Neural cell (in vitro differentiated cells): ENCODE measurements around the gene TTC39C. TPM values are rescaled to one million over a fixed set of nuclear protein-coding genes. Genes with fewer than 3 reads are reported as not detected.

ENCODE experiments used
- H2AFZ ChIP-seq: fragments of 200-600, 300-800 bp; sonication (generic), shearing (Covaris generic); 2 replicates; pipeline ENCODE4 v1.6.0; 2014; ENCODE audit warnings: low read depth, mild to moderate bottlenecking, antibody characterized with exemption, low read length, moderate library complexity
- H3F3A ChIP-seq: fragments of 200-600 bp; shearing (Covaris generic); 2 replicates; pipeline ENCODE4 v1.6.1; 2016; ENCODE audit warnings: mild to moderate bottlenecking, moderate library complexity, mixed read lengths, antibody characterized with exemption, low read length; ENCODE audit not compliant: insufficient read depth, poor library complexity, severe bottlenecking
- H3K27ac ChIP-seq: fragments of 200-600, 300-800 bp; sonication (generic), shearing (Covaris generic); 2 replicates; pipeline ENCODE4 v1.5.1; 2014; ENCODE audit warnings: mild to moderate bottlenecking, low read length, moderate library complexity
- H3K27me3 ChIP-seq: fragments of 300-800, 200-600 bp; sonication (generic), shearing (Covaris generic); 2 replicates; pipeline ENCODE4 v1.6.0; 2014; ENCODE audit warnings: mild to moderate bottlenecking, low read depth, low read length, moderate library complexity; ENCODE audit not compliant: insufficient read depth
- H3K36me3 ChIP-seq: fragments of 300-800, 200-600 bp; sonication (generic), shearing (Covaris generic); 2 replicates; pipeline ENCODE4 v1.5.1; 2014; ENCODE audit warnings: mild to moderate bottlenecking, antibody characterized with exemption, low read length, moderate library complexity; ENCODE audit not compliant: insufficient read depth
- H3K4me2 ChIP-seq: fragments of 300-800, 200-600 bp; sonication (generic), shearing (Covaris generic); 2 replicates; pipeline ENCODE4 v1.6.0; 2014; ENCODE audit warnings: mild to moderate bottlenecking, low read length
- H3K4me3 ChIP-seq: fragments of 300-800, 200-600 bp; sonication (generic), shearing (Covaris generic); 2 replicates; pipeline ENCODE4 v1.5.1; 2014; ENCODE audit warnings: mild to moderate bottlenecking, low read length, moderate library complexity
- H3K79me2 ChIP-seq: fragments of 200-600 bp; shearing (Covaris generic); replicated peaks from 2 replicates; pipeline ENCODE4 v1.6.0; 2014; ENCODE audit warnings: mild to moderate bottlenecking, low read length, moderate library complexity; ENCODE audit not compliant: insufficient read depth
- H3K9ac ChIP-seq: fragments of 300-800, 200-600 bp; sonication (generic), shearing (Covaris generic); 2 replicates; pipeline ENCODE4 v1.6.1; 2016; ENCODE audit warnings: mild to moderate bottlenecking, low read length, mixed read lengths
- H3K9me2 ChIP-seq: fragments of 200-600 bp; shearing (Covaris generic); 2 replicates; pipeline ENCODE4 v1.6.1; 2016; ENCODE audit warnings: mild to moderate bottlenecking, low read length, mixed read lengths; ENCODE audit not compliant: insufficient read depth
- H3K9me3 ChIP-seq: fragments of 200-600, 300-800 bp; sonication (generic), shearing (Covaris generic); 2 replicates; pipeline ENCODE4 v1.6.1; 2016; ENCODE audit warnings: mild to moderate bottlenecking, mixed run types, low read length, moderate library complexity, mixed read lengths
- H4K20me1 ChIP-seq: fragments of 200-600 bp; shearing (Covaris generic); 2 replicates; pipeline ENCODE4 v1.6.1; 2016; ENCODE audit warnings: mild to moderate bottlenecking, mixed run types; ENCODE audit not compliant: insufficient read depth
- EP300 ChIP-seq: fragments of 450-650 bp; conservative IDR thresholded peaks from 2 replicates; pipeline ENCODE4 v1.6.1; 2014; ENCODE audit warnings: antibody characterized with exemption, mild to moderate bottlenecking, moderate library complexity; ENCODE audit not compliant: poor library complexity, severe bottlenecking
- EZH2 ChIP-seq: fragments of 200-600, 300-800 bp; shearing (Covaris generic), sonication (generic); IDR thresholded peaks from 2 replicates; pipeline ENCODE4 v1.6.1; 2014; ENCODE audit warnings: antibody characterized with exemption, low read length, borderline replicate concordance, mild to moderate bottlenecking; ENCODE audit not compliant: insufficient read depth, poor library complexity, severe bottlenecking
- MXI1 ChIP-seq: fragments of 450-650 bp; conservative IDR thresholded peaks from 2 replicates; pipeline ENCODE4 v1.6.1; 2014; ENCODE audit warnings: antibody characterized with exemption, mild to moderate bottlenecking; ENCODE audit not compliant: poor library complexity, severe bottlenecking
- POLR2AphosphoS5 ChIP-seq: IDR thresholded peaks from 2 replicates; pipeline ENCODE4 v1.6.1; 2012
- RAD21 ChIP-seq: fragments of 450-650 bp; conservative IDR thresholded peaks from 2 replicates; pipeline ENCODE4 v1.6.1; 2014; ENCODE audit warnings: antibody characterized with exemption, mild to moderate bottlenecking, moderate library complexity
- SMC3 ChIP-seq: fragments of 450-650 bp; conservative IDR thresholded peaks from 2 replicates; pipeline ENCODE4 v1.6.1; 2014; ENCODE audit warnings: antibody characterized with exemption, mild to moderate bottlenecking, moderate library complexity; ENCODE audit not compliant: poor library complexity
- TAF1 ChIP-seq: IDR thresholded peaks from 2 replicates; pipeline ENCODE4 v1.6.1; 2012; ENCODE audit warnings: low read depth
- polyA plus RNA-seq: library from polyadenylated mRNA; depleted of rRNA; stranded (reverse); fragments of >200 nt; gene quantifications from 2 replicates; pipeline ENCODE4 v1.2.3, GENCODE V29; 2014
- TF ChIP-seq, protein P1 (sequence below): IDR thresholded peaks from 2 replicates; pipeline ENCODE4 v1.6.1; 2012; ENCODE audit warnings: borderline replicate concordance
- TF ChIP-seq, protein P2 (sequence below): fragments of 450-650 bp; IDR thresholded peaks from 2 replicates; pipeline ENCODE4 v1.5.1; 2014; ENCODE audit warnings: antibody characterized with exemption, mild to moderate bottlenecking, moderate library complexity; ENCODE audit not compliant: poor library complexity, severe bottlenecking

Gene TTC39C
- polyA plus RNA-seq, 1 donor from 2014 or later = 19.9 TPM

DNA sequence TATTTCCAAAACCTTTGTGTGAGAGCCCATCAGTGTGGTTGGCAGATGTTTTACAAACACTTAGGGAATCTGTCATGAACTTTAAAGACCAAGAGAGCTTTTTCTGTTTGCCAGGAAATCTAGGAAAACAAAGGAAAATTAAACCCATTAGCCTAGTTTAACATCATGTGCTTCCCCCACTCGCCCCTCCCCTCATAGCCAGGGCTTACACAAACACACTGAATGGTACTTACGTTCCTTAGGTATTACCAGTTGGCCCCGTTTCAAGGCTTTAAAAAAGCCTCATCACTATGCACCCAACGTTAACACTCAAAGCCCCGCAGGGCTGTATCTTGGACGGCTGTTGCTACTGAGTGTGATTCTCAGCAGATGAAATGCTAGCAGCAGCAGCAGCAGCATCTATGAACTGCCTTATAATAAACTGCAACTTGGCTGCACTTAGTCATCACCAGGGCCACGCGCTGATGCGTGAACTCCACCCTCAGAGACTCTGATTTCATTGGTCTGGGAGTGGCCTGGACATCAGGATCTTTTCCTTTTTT, 20.1 kb upstream of the TTC39C start:
- no peak overlapping the region for H3K27ac ChIP-seq
- TF ChIP-seq EP300 (no peak), EZH2 (no peak), POLR2AphosphoS5 (no peak), TAF1 (no peak), MXI1 (no peak), RAD21 (no peak), SMC3 (no peak)
- TF ChIP-seq, protein P1, sequence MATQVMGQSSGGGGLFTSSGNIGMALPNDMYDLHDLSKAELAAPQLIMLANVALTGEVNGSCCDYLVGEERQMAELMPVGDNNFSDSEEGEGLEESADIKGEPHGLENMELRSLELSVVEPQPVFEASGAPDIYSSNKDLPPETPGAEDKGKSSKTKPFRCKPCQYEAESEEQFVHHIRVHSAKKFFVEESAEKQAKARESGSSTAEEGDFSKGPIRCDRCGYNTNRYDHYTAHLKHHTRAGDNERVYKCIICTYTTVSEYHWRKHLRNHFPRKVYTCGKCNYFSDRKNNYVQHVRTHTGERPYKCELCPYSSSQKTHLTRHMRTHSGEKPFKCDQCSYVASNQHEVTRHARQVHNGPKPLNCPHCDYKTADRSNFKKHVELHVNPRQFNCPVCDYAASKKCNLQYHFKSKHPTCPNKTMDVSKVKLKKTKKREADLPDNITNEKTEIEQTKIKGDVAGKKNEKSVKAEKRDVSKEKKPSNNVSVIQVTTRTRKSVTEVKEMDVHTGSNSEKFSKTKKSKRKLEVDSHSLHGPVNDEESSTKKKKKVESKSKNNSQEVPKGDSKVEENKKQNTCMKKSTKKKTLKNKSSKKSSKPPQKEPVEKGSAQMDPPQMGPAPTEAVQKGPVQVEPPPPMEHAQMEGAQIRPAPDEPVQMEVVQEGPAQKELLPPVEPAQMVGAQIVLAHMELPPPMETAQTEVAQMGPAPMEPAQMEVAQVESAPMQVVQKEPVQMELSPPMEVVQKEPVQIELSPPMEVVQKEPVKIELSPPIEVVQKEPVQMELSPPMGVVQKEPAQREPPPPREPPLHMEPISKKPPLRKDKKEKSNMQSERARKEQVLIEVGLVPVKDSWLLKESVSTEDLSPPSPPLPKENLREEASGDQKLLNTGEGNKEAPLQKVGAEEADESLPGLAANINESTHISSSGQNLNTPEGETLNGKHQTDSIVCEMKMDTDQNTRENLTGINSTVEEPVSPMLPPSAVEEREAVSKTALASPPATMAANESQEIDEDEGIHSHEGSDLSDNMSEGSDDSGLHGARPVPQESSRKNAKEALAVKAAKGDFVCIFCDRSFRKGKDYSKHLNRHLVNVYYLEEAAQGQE = no peak
- TF ChIP-seq, protein P2, sequence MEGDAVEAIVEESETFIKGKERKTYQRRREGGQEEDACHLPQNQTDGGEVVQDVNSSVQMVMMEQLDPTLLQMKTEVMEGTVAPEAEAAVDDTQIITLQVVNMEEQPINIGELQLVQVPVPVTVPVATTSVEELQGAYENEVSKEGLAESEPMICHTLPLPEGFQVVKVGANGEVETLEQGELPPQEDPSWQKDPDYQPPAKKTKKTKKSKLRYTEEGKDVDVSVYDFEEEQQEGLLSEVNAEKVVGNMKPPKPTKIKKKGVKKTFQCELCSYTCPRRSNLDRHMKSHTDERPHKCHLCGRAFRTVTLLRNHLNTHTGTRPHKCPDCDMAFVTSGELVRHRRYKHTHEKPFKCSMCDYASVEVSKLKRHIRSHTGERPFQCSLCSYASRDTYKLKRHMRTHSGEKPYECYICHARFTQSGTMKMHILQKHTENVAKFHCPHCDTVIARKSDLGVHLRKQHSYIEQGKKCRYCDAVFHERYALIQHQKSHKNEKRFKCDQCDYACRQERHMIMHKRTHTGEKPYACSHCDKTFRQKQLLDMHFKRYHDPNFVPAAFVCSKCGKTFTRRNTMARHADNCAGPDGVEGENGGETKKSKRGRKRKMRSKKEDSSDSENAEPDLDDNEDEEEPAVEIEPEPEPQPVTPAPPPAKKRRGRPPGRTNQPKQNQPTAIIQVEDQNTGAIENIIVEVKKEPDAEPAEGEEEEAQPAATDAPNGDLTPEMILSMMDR = no peak
- no peaks in the 10 kb centered on the region for H3K9me2 ChIP-seq
- H3K27me3 ChIP-seq = no peaks in the 10 kb centered on the region
- no peaks in the 10 kb centered on the region for H3K36me3 ChIP-seq
- H3K9ac ChIP-seq = no peak overlapping the region
- no peak overlapping the region for H2AFZ ChIP-seq
- H4K20me1 ChIP-seq = no peaks in the 10 kb centered on the region
- H3K9me3 ChIP-seq = no peaks in the 10 kb centered on the region
- H3F3A ChIP-seq = no peaks in the 10 kb centered on the region
- no peak overlapping the region for H3K4me3 ChIP-seq
- no peak overlapping the region for H3K4me2 ChIP-seq
- no peaks in the 10 kb centered on the region for H3K79me2 ChIP-seq

DNA sequence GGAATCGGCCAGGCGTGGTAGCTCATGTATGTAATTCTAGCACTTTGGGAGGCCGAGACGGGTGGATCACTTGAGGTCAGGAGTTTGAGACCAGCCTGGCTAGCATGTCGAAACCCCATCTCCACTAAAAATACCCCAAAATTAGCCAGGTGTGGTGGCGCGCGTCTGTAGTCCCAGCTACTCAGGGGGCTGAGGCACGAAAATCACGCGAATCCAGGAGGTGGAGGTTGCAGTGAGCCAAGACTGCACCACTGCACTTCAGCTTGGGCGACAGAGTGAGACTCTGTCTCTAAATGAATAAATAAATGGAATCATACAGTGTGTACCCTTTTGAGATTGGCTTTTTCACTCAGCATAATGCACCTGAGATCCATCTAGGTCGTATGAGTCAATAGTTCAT, 19.4 kb upstream of the TTC39C start:
- Histone ChIP-seq H3K36me3 (no peaks in the 10 kb centered on the region), H2AFZ (no peak overlapping the region), H3K4me3 (no peak overlapping the region), H3F3A (no peaks in the 10 kb centered on the region), H3K9me2 (no peaks in the 10 kb centered on the region), H3K9me3 (no peaks in the 10 kb centered on the region), H3K27ac (no peak overlapping the region), H3K27me3 (no peaks in the 10 kb centered on the region), H4K20me1 (no peaks in the 10 kb centered on the region), H3K4me2 (no peak overlapping the region), H3K79me2 (no peaks in the 10 kb centered on the region), H3K9ac (no peak overlapping the region)
- TF ChIP-seq EP300 (no peak), POLR2AphosphoS5 (no peak), RAD21 (no peak), EZH2 (no peak), SMC3 (no peak), TAF1 (no peak), MXI1 (no peak)
- TF ChIP-seq, protein P2 = no peak
- TF ChIP-seq, protein P1 = no peak
